ENCODE measurements around the gene NPFF. TPM values are rescaled to one million over a fixed set of nuclear protein-coding genes. Genes with fewer than 3 reads are reported as not detected.

The NPFF gene
- total RNA-seq, 1 donor: not detected

GRCh38 chr12:53486736-53487487 lies 20.4 kb downstream of the NPFF start:
- DNase-seq (ENCODE audit: low read depth): no peak
- TF ChIP-seq, protein P1, sequence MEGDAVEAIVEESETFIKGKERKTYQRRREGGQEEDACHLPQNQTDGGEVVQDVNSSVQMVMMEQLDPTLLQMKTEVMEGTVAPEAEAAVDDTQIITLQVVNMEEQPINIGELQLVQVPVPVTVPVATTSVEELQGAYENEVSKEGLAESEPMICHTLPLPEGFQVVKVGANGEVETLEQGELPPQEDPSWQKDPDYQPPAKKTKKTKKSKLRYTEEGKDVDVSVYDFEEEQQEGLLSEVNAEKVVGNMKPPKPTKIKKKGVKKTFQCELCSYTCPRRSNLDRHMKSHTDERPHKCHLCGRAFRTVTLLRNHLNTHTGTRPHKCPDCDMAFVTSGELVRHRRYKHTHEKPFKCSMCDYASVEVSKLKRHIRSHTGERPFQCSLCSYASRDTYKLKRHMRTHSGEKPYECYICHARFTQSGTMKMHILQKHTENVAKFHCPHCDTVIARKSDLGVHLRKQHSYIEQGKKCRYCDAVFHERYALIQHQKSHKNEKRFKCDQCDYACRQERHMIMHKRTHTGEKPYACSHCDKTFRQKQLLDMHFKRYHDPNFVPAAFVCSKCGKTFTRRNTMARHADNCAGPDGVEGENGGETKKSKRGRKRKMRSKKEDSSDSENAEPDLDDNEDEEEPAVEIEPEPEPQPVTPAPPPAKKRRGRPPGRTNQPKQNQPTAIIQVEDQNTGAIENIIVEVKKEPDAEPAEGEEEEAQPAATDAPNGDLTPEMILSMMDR (IDR thresholded peaks at IDR 0.05; ENCODE audit: insufficient read depth, low read length): no peak
- H3K4me3 ChIP-seq (ENCODE audit: low read depth, low read length): no peak overlapping the region

- TF ChIP-seq, protein P1 (IDR thresholded peaks at IDR 0.05; ENCODE audit: insufficient read depth, low read length): no peak
- no peak for DNase-seq (ENCODE audit: low read depth)
Observed at GRCh38 chr12:53485955-53486735, 21.1 kb downstream of the NPFF start.

DNA sequence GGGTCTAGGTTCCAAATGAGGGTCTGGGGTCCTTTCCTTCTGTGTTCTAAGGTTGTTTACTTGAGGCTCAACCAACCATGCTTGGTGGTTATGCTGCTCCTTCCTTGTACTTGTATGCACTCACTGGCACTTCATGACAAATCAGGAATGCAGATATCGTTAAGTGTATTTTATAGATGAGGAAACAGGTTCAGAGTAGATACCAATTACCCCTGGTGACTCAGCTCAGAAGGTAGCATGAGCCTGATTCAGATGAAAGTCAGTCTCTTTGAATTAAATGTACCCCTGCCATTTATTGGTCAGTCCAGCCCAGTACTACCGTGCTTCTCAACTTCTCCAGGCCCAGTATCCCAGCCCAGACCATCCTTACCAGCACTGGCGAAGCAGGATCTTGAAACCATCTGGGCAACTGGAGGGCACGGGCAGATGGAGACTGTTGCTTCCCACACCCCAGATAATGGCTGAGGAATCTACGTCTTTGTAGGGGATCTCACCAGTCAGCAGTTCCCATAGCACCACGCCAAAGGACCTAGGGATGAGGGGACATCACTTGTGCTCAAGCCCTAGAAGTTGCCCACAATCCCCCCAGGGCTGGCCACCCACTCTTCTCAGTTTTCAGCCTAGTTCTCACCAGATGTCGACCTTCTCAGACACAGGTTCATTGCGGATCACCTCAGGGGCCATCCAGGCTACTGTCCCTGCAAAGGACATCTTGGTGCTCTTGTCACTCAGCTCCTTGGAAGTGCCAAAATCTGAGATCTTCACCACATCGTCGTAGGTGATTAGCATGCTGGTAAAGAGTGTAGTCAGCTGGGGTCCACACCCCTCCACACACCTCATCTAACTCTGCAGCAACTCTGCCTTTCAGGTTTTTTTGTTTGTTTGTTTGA lies 22.4 kb downstream of the NPFF start:
- TF ChIP-seq, protein P1 (IDR thresholded peaks at IDR 0.05; ENCODE audit: insufficient read depth, low read length): no peak
- DNase-seq (ENCODE audit: low read depth): no peak
- H3K4me3 ChIP-seq (ENCODE audit: low read depth, low read length): no peak overlapping the region

More at GRCh38 chr12:53485955-53486735, 21.1 kb downstream of the NPFF start:
- H3K4me3 ChIP-seq (ENCODE audit: low read depth, low read length): no peak overlapping the region

DNA sequence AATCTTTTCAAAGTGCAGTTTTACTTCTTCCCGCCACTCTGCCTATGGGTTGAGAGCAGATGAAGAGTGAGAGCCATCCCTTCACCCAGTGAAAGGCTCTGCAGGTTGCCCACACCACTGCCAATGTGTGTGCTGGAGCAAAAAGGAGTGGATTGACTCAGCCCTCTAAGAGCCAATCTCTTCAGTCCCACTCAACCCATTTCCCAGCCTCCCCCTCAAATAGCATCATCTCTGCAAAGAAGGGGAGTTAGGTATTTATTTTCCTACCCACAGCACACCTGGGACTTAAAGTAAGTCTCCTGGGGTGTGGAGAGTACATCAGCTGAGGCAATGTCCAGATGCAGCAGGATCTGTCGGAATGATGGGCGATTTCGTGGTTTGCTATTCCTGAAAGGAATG lies 23.3 kb downstream of the NPFF start:
- TF ChIP-seq, protein P1 (IDR thresholded peaks at IDR 0.05; ENCODE audit: insufficient read depth, low read length): no peak
- no peak for DNase-seq (ENCODE audit: low read depth)
- no peak overlapping the region for H3K4me3 ChIP-seq (ENCODE audit: low read depth, low read length)

- no peak overlapping the region for H3K4me3 ChIP-seq (ENCODE audit: low read depth, low read length)
- TF ChIP-seq, protein P1 (IDR thresholded peaks at IDR 0.05; ENCODE audit: insufficient read depth, low read length): no peak
- no peak for DNase-seq (ENCODE audit: low read depth)
Observed at GRCh38 chr12:53483225-53483978, 23.9 kb downstream of the NPFF start.
